HG02763 (cell line): ENCODE data around the gene DPYSL5.
"Not testable (repeated sequence)": the region's sequence is repeated elsewhere in the genome, so short reads cannot be mapped to it uniquely, and the experiment has no call there.

Experiments
- ATAC-seq: cut with Tn5 transposase; IDR thresholded peaks from one replicate; pipeline ENCODE4 v1.9.1; 2021; ENCODE audit warnings: mild to moderate bottlenecking, moderate library complexity; ENCODE audit not compliant: unreplicated experiment

The DPYSL5 gene, protein sequence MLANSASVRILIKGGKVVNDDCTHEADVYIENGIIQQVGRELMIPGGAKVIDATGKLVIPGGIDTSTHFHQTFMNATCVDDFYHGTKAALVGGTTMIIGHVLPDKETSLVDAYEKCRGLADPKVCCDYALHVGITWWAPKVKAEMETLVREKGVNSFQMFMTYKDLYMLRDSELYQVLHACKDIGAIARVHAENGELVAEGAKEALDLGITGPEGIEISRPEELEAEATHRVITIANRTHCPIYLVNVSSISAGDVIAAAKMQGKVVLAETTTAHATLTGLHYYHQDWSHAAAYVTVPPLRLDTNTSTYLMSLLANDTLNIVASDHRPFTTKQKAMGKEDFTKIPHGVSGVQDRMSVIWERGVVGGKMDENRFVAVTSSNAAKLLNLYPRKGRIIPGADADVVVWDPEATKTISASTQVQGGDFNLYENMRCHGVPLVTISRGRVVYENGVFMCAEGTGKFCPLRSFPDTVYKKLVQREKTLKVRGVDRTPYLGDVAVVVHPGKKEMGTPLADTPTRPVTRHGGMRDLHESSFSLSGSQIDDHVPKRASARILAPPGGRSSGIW

DNA sequence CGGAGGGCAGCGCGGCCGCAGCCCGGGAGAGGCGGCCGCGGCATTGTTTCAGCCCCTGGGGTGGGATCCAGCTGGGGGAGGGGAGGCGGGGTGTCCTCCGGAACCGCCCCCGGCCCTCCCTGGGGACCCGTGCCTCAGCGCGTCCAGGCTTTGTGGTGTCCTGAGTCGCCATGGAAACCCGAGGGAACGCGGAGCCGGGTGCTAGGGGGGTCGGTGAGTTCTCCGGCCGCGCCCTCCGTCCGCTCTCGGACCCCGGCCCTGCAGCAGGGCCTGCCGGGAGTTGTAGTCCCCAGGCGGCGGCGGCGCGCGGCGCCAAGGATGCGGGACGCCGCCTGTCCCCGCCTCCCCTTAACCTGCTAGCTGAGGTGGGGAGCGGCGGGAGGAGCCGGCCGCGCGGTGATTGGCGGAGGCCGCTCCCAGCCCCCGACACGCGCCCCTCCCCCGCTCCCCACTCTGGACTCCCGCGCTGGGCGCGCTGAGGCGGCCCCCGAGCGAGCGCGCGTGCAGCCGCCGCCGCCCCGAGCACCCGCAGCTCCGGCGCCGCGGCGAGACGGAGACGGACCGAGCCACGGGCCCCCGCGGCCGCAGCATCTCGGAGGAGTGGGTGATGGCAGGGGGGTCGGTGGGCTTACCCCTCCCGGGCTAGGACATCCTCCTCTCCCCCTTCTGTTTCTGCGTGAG, at the start of gene DPYSL5:
Gene DPYSL5 (plus strand): TSS at position 478 of the 681 bp plus-strand sequence. CDS start 50,368 bp downstream, outside the sequence.
- no peak for ATAC-seq

DNA sequence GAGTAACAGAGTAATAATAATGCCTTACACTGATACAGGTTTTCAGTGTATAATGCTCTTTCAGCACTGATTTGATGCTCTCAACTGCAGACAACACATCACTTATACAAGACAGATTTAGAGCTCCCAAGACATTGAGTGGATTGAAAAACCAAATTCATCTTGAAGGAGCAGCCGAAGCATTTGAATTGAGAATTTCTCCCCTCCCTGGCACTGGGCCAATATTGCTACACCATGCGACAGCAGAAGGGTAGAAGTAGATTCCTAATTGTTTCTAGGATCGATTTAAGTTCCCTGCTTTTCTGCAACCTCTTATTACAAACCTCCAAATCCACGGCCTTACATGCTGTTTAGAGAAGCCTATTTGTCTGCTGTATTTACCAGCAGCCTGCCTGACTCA, 46.6 kb upstream of the DPYSL5 start:
- ATAC-seq = no peak

DNA sequence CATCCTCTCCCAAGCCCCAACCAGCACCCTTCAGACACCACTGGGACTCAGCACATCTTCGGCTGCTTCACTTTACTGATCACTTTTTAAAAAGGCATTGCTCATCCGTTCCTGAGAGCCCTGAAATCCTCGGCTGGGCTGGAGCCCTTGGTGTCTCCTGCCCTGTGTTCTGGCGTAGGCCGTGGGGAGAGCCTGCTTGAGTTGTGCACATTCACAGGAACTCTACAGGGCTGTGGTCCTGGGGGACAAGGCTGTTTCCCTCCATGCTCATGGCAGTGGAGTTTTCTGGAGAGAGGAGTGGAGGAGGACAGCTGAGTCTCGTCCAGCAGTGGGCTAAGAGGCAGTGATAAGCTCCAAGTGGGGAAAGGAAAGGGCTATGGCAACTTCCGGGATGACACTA, 46.1 kb upstream of the DPYSL5 start:
- ATAC-seq = no peak

DNA sequence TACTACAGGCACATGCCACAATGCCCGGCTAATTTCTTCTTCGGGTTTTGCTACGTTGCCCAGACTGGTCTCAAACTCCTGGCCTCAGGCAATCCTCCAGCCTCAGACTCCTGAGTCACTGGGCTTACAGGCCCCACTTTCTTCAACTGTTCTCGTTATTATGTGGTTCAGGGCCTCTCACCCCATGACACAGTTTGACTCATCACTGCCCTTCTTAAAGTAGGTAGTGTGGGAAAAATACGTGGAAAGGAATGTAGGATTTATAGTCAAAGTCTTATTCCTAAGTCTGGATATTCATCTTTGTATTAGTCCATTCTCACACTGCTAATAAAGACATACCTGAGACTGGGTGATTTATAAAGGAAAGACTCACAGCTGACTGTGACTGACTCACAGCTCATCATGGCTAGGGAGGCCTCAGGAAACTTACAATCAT, 42.7 kb upstream of the DPYSL5 start:
- no peak for ATAC-seq

DNA sequence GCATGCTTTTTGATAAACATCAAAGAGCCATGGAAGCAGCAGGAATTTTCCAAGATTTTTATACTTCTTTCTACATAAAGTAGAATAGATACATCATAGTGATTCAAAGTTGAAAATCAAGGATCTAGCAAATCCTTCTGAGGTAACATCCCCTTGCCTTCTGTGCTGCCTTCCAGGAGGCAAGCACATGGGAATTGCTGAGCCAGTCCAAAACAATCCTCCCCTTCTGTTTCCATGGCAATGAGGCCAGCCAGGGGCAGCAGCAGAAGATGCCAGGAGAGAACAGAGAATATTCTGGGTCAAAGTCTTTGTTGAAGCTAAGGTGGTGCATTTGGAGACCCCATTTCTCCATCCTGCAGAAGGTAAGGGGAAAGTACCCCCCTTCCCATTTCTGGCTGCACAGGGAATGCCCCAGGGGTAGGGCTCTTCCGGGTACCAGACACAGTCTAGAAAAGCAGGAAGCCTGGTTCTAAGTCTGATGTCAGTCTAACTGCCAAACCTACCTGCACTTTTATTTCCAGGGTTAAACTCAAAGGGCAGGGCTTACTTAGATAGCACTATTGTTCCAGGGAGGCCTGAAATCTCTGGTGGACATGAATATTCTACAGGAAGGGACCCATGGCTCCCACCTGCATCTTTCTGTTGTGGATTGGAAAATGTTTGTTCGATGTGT, 40.0 kb upstream of the DPYSL5 start:
- ATAC-seq = no peak

DNA sequence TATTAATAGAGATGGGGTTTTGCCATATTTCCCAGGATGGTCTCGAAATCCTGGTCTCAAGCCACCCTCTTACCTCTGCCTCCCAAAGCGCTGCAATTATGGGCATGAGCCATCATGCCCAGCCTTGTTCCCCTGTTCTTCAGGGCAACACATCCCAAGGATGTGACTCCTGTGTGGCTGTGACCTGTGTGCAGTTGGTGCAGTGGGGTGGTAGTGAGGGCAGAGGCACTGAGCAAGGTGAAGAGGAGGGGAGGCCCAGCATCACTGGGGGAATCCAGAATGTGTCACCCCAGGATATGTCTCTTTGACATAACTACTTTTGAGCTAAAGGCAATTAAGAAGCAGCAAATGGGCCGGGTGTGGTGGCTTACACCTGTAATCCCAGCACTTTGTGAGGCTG, 38.7 kb upstream of the DPYSL5 start:
- no peak for ATAC-seq

DNA sequence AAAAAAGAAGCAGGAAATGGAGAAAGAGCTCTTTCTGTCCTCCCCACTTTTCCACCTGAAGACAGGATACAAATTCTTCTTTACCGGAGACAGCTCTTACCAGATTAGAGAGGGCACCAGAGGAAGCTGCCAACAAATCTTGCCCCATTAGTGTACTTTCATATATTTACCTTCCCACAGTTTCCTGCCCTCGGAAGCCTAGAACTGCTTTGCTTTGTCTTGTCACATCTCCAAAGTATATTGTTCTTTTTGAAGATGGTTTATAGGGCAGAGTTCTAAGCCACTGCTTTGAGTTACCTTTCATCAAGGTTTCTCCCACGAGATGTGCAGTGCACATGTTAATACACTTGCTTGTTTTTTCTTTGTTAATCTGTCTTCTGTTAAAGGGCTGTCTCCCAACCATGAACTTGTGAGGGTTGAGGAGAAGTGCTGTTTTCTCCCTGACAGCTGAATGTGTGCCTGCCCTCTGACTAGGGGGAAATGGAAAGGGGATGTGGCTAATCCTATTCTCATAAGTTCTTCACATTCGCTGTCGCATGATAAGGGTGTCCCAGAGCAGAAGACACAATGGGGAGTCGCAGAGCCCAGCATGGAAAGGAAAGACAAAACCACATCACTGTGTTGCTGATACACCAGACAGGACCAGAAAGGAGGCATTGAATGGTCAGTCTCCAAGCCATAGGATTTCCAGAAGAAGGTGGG, 37.9 kb upstream of the DPYSL5 start:
- ATAC-seq = no peak

DNA sequence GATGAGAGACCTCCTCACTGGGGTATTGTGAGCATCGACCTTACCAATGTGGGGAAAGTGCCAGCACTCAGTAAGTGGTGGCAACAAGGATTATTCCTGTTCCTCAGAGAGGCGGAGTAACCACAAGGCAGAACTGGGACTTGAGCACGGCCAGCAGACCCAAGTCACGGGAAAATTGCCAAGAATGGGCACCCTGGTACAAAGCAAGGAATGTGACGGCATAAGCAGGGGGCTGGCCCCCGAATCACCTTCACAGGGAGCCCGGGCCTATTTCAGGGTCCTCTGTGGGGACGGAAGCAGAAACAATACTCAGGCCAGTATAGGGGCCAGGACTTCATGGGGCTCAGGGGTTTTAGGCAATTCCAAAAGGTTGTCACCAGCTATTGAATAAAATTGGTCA, 36.7 kb upstream of the DPYSL5 start:
- no peak for ATAC-seq

DNA sequence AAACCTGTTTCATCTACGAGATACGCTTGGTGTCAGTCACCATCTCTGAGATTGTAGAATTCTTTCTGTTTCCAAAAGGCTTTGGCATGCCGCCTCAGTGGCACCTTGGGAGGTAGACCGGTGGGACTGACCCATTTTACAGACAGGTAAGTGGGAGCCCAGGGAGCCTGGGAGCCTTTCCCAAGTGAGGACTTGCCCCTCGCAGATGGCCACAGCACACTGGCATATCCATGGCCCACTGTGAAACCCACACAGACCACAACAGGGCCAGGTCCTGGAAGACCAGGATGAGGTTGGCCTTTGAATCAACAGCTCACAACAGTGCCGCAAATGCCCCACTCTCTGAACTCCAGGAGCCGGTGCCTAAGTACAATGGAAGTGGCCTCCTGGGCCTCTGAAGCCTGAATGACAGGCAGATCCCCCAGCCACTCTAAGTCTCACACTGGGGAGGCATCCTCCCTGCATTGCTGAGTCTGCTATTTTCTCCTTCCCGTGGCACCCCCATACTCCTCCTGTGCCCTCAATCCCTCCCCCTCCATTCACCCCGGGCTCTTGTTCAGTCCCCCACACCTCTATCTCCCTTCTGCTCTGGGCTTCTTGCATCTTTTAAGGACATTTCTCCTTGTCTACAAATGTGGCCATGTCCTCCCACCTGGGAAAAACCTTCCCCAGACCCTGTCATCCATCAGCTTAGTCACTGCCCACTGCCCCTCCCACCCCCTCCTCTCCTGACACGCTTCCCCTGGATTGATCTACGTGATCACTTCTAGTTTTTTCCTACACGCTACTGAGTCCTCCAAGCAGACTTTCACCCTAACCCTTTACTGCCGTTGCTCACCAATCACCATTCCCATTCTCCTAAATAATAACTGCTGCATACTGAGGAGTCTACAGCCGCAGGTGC, 35.9 kb upstream of the DPYSL5 start:
- ATAC-seq = no peak

DNA sequence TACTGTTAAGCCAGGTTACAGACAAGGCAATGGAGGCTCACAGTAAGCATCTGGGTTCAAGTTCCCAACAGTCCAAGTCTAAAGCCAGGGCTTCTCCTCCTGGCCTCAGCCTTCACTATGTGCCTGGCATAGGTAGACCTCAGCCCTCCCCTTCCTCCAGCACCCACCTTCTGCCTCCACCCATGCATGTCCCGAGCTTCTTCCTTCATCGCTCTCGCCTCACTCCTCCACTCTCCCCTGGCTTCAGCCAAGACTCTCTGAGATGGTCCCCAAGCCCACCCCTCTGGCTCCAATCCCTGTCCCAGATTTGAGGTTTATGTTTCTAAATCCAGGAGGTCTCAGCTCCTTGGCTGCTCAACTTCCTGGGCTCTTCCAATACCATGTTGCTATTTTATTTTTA, 35.2 kb upstream of the DPYSL5 start:
- no peak for ATAC-seq

DNA sequence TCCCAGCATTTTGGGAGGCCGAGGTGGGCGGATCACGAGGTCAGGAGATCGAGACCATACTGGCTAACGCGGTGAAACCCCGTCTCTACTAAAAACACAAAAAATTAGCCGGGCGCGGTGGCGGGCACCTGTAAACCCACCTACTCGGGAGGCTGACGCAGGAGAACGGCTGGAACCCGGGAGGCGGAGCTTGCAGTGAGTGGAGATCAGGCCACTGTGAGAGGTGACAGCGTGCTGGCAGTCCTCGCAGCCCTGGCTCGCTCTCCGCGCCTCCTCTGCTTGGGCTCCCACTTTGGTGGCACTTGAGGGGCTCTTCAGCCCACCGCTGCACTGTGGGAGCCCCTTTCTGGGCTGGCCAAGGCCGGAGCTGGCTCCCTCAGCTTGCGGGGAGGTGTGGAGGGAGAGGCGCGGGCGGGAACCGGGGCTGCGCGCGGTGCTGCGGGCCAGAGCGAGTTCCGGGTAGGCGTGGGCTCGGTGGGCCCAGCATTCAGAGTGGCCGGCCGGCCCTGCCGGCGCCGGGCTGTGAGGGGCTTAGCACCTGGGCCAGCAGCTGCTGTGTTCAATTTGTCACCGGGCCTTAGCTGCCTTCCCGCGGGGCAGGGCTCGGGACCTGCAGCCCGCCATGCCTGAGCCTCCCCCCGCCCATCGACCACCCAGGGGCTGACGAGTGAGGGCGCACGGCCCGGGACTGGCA, 33.7 kb upstream of the DPYSL5 start:
- ATAC-seq = not testable (repeated sequence)

DNA sequence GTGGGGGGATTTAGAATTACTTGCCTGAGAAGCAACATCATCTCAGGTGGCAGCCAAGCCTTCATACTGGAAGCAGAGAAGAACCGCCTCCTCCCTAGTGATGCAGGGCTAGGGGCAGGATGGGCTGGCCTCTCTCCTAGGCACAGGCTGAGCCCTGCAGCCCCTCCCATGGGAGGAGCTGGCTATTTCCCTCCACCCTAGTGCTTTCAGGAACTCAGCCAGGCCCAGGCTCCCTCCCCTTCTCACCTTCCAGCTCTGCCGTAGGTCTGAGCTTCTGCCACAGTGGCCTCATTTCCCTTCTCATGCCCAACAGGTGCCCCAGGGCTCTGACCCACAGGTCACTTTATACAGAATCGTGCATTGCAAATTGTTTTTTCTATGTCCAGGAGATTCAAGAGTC, 31.0 kb upstream of the DPYSL5 start:
- ATAC-seq = no peak

DNA sequence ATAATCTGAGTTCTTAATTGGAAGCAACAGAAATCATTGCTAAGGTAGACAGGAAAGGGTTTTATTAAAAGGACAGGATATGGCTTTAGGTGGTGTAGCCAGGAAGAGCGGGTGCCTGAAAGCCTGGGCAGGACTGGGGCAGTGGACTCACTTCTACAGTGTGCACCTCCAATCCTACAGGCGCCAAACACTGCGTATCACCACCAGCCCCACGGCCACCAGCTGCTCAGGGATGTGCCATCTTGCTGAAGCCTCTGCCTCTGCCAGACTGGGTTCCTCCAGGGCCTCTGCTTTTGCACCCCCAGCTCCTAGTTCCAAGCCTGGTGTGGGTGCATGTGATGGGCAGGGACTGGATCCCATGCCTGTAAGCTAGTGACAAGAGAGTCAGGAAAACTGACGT, 29.7 kb upstream of the DPYSL5 start:
- no peak for ATAC-seq

DNA sequence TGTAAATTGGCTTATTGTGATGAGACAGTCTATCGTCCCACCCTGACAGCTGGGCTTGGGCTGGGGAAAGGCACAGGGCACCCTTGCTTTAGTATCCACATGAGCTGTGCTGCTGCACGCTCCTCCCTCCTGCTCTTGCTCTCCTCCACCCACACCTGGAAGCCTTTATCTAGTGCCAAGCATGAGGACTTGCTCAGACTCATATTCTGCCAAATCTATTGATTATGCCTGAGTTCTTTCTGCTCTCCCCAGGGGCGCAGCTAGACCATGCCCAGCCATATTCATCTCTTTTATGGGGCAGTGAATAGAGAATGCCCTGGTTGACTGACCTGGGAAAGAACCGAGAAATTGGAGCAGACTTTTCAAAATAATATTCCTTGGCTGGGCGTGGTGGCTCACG, 29.0 kb upstream of the DPYSL5 start:
- no peak for ATAC-seq

DNA sequence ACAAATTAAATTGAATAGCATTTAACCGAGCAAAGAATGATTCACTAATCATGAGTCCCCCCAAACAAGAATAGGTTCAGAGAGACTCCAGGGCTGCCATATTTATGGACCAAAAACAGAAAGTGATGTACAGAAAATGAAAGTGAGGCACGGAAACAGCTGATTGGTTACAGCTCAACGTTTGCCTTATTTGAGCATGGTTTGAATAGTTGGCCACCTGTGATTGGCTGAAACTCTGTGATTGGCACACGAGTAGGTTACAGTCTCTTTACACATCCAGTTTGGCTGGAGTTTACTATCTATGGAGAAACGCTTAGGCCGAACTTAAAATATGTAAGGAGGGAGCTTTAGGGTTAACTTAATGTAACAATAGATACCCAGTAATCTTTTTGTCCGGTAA, 27.0 kb upstream of the DPYSL5 start:
- ATAC-seq = no peak

DNA sequence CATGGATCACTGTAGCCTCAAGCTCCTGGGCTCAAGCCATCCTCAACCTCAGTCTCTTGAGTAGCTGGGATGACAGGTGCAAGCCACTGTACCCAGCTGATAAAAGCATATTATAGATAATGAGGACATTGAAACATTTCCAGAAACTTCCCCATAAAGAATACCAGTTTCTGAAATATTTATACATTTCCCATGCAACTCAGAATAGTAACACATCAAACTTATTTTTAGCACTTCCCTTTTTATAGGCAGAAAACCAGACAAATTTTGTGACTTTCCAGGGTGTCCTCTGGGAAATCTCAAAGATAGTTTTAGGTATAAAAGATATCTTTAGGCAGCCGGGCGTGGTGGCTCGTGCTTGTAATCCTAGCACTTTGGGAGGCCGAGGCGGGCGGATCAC, 25.1 kb upstream of the DPYSL5 start:
- ATAC-seq = no peak

DNA sequence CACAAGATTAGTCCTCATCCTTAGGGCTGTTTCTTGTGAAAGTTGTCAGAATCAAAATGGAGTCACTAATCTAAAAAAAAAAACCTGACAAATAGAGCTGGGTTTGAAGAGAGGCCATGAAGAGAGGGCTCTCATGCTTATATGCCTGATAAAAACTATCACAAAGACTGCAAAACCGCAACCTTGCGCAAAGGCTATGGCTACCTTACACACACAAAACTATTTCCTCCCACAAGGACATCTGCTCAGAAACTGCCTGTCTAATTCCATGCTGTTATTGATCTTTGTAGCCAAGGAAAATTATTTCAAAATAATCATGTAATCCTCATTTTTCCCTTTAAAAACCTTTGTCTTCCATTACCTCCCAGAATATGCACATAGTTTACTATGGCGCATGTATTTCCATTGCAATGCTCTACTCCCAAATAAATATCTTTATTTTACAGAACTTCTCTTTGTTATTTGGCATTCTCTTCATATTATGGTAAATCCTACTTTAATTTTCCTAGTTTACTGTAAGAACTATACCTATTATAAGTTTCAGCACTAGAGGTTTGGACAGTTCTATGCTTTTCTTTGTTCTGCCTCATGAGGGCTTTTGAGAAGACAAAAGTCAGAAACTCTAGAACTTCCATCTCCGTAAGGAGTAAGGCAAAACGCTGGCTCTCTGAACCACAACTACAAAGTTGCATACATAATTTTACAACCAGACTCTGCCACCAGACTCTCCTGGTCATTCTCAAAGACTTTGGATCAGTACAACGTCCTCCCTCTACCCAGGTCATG, 9.6 kb upstream of the DPYSL5 start:
- no peak for ATAC-seq

DNA sequence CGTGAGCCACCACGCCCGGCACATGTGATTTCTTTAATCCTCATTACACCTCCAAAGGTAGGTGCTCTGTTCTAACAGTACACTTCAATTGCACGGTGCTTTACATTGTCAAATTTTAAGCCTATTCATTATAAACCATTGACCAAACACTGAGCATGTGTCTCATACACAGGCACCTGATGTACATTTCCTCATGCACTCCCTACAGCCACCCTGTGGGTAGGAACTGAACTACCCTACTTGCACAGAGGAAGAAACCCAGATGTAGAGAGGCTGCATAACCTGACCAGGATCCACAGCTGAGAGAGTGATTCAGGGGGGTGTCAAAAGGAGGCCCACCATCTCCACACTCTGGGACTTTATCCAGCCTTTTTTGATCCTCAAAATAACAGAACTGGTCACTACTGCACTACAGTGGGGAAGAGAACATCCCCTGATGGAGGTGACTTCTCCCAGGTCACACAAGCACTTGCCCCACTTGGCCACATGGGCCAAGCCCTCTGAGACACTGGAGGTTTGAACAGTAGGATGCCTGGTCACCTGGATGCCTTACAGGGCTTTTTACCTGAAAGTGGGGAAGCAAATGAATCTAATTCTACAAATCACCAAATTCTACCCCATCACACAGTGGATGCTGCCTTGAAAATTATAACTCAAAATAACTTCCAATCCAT, 6.9 kb upstream of the DPYSL5 start:
- ATAC-seq = no peak
